Mesenchymal stem cell (in vitro differentiated cells and primary cell): Measurements from ENCODE around the gene CCR9.
A peak's percentile ranks its signal among the peaks of the same experiment; 100 is the strongest.

Experiments
- DNase-seq: peaks from one replicate; pipeline ENCODE4 v3.0.0-alpha.2; 2013
- H2AFZ ChIP-seq: one replicate; pipeline ENCODE4 v1.6.1; 2013; ENCODE audit warnings: low read depth, mild to moderate bottlenecking, control low read depth, inconsistent platforms, low read length, moderate library complexity
- H2AK5ac ChIP-seq: 2 replicates; pipeline ENCODE4 v1.6.1; 2013; ENCODE audit warnings: low read length, moderate library complexity, mild to moderate bottlenecking, inconsistent platforms; ENCODE audit not compliant: severe bottlenecking
- H2BK120ac ChIP-seq: one replicate; pipeline ENCODE4 v1.6.1; 2013; ENCODE audit warnings: low read depth, mild to moderate bottlenecking, inconsistent platforms, low read length, moderate library complexity
- H2BK12ac ChIP-seq, 2 experiments: one replicate each; pipeline ENCODE4 v1.6.1; 2013; ENCODE audit warnings: inconsistent platforms in 2 of 2, low read length in 2 of 2, mild to moderate bottlenecking in 2 of 2, moderate library complexity in 2 of 2, control low read depth in 1 of 2
- H2BK15ac ChIP-seq: one replicate; pipeline ENCODE4 v1.6.1; 2013; ENCODE audit warnings: mild to moderate bottlenecking, low read depth, inconsistent platforms; ENCODE audit not compliant: poor library complexity, severe bottlenecking
- H2BK5ac ChIP-seq: 2 replicates; pipeline ENCODE4 v1.6.1; 2013; ENCODE audit warnings: low read depth, mild to moderate bottlenecking, low read length, control low read depth, inconsistent platforms; ENCODE audit not compliant: poor library complexity, severe bottlenecking
- H3K14ac ChIP-seq, 2 experiments: one replicate each; pipeline ENCODE4 v1.6.1; 2013; ENCODE audit warnings: inconsistent platforms in 2 of 2, low read length in 2 of 2, control low read depth in 1 of 2, mild to moderate bottlenecking in 1 of 2, moderate library complexity in 1 of 2
- H3K18ac ChIP-seq, 2 experiments: one replicate each; pipeline ENCODE4 v1.6.1; 2013; ENCODE audit warnings: inconsistent platforms in 2 of 2, low read length in 2 of 2, control low read depth in 1 of 2, low read depth in 1 of 2, mild to moderate bottlenecking in 1 of 2
- H3K23ac ChIP-seq, 2 experiments: one replicate each; pipeline ENCODE4 v1.6.1; 2013; ENCODE audit warnings: inconsistent platforms in 2 of 2, low read length in 2 of 2, mild to moderate bottlenecking in 2 of 2, moderate library complexity in 2 of 2, control low read depth in 1 of 2
- H3K27ac ChIP-seq: 2 replicates; pipeline ENCODE4 v1.5.1; 2013; ENCODE audit warnings: mild to moderate bottlenecking, moderate library complexity, low read length, control low read depth, inconsistent platforms; ENCODE audit not compliant: poor library complexity, severe bottlenecking
- H3K27me3 ChIP-seq, 2 experiments: 2 replicates each; pipeline versions ENCODE4 v1.6.1 to v1.7.0; 2013; ENCODE audit warnings: low read length in 2 of 2, mild to moderate bottlenecking in 2 of 2, moderate library complexity in 2 of 2, control low read depth in 1 of 2, inconsistent platforms in 1 of 2; ENCODE audit not compliant: control insufficient read depth in 1 of 2, insufficient read depth in 1 of 2
- H3K36me3 ChIP-seq, 2 experiments: 2 replicates each; pipeline versions ENCODE4 v1.6.1 to v1.7.0; 2013; ENCODE audit warnings: low read length in 2 of 2, control low read depth in 1 of 2, inconsistent platforms in 1 of 2, low read depth in 1 of 2, mild to moderate bottlenecking in 1 of 2; ENCODE audit not compliant: insufficient read depth in 2 of 2, control insufficient read depth in 1 of 2
- H3K4ac ChIP-seq, 2 experiments: one replicate each; pipeline ENCODE4 v1.6.1; 2013; ENCODE audit warnings: inconsistent platforms in 2 of 2, low read length in 2 of 2, mild to moderate bottlenecking in 2 of 2, moderate library complexity in 2 of 2, control low read depth in 1 of 2, low read depth in 1 of 2
- H3K4me1 ChIP-seq: 2 replicates; pipeline ENCODE4 v1.6.1; 2013; ENCODE audit warnings: low read depth, low read length, control low read depth; ENCODE audit not compliant: control insufficient read depth, insufficient read depth
- H3K4me2 ChIP-seq: 2 replicates; pipeline ENCODE4 v1.6.1; 2013; ENCODE audit warnings: low read length, mild to moderate bottlenecking, inconsistent platforms; ENCODE audit not compliant: poor library complexity, severe bottlenecking
- H3K4me3 ChIP-seq, 2 experiments: 2 replicates each; pipeline versions ENCODE4 v1.5.1 to v1.7.0; 2013; ENCODE audit warnings: low read length in 2 of 2, mild to moderate bottlenecking in 2 of 2, control low read depth in 1 of 2, low read depth in 1 of 2; ENCODE audit not compliant: insufficient read depth in 1 of 2
- H3K79me1 ChIP-seq: replicated peaks from 2 replicates; pipeline ENCODE4 v1.6.1; 2013; ENCODE audit warnings: mild to moderate bottlenecking, control low read depth, low read length, inconsistent platforms; ENCODE audit not compliant: poor library complexity, severe bottlenecking
- H3K9ac ChIP-seq: 2 replicates; pipeline ENCODE4 v1.7.0; 2013; ENCODE audit warnings: mild to moderate bottlenecking, low read length, moderate library complexity
- H3K9me3 ChIP-seq: 2 replicates; pipeline ENCODE4 v1.7.0; 2013; ENCODE audit warnings: mild to moderate bottlenecking, low read length; ENCODE audit not compliant: control insufficient read depth
- H4K8ac ChIP-seq: one replicate; pipeline ENCODE4 v1.6.1; 2013; ENCODE audit warnings: inconsistent platforms, mild to moderate bottlenecking, low read length, moderate library complexity
- H4K91ac ChIP-seq: one replicate; pipeline ENCODE4 v1.6.1; 2013; ENCODE audit warnings: mild to moderate bottlenecking, low read length, inconsistent platforms
- WGBS: methylation state at CpG from one replicate; pipeline ENCODE4 v1.1.7; 2013; ENCODE audit warnings: mixed read lengths; 5-methylcytosine and 5-hydroxymethylcytosine counted together

The CCR9 gene

DNA sequence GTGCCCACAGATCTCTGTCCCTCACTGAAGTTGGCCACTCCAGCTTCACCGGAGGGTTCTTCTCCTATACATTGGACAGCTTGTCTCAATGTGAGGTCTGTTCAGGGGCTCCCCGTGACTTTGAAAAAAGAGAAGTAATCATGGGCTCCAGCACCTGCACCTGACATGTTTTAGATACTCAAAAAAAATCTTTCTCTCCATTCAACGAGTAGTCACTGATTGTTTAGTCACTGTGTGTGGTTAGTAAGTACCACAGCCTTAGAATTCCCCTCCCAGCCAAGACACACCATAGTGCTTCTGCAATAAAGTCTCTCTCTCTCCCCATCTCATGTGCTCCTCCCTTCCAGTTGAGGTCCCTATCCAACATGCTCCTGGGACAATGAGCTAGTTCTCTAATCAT lies 18.6 kb downstream of the CCR9 start:
- no peak overlapping the region for H3K18ac ChIP-seq
- no peak overlapping the region for H4K8ac ChIP-seq
- H2BK12ac ChIP-seq: no peak overlapping the region
- no peaks in the 10 kb centered on the region for H3K4me1 ChIP-seq
- peaks cover 3 to 6% of the 10 kb centered on the region in 2 experiments for H3K27me3 ChIP-seq
- no peak overlapping the region for H2BK120ac ChIP-seq
- DNase-seq: no peak
- no peak overlapping the region for H3K4me3 ChIP-seq
- WGBS: 89% methylated on average over 2 of the region's 3 CpGs
- no peak overlapping the region for H2BK15ac ChIP-seq
- no peak overlapping the region for H3K23ac ChIP-seq
- H2AFZ ChIP-seq: no peak overlapping the region
- no peak overlapping the region for H3K14ac ChIP-seq
- H3K79me1 ChIP-seq: no peaks in the 10 kb centered on the region
- H2BK5ac ChIP-seq: no peak overlapping the region
- no peak overlapping the region for H3K9ac ChIP-seq
- no peak overlapping the region for H4K91ac ChIP-seq
- no peak overlapping the region for H3K4me2 ChIP-seq
- no peak overlapping the region for H3K4ac ChIP-seq
- H3K36me3 ChIP-seq: no peaks in the 10 kb centered on the region
- no peak overlapping the region for H3K27ac ChIP-seq
- H2AK5ac ChIP-seq: no peak overlapping the region
- H3K9me3 ChIP-seq: no peaks in the 10 kb centered on the region

DNA sequence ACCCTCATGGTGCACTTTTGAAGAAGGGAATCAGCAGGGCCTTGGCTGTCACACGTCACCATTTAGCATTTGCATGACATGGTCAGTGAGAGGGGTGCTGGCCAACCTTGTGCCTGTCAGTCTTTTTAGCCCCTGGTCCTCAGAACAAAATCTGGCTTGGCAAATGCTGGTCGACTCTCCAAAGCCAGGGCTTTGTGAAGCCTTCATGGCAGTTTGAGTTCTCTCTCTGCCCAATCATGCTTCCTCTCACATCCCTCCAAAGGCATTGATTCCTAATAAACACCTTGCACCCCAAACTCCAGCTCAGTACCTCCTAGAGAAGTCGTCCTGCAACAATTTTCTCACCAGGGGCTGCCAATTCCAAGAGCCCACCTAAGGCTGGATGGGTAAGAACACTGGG lies 19.4 kb downstream of the CCR9 start:
- H2BK12ac ChIP-seq: no peak overlapping the region
- H3K14ac ChIP-seq: no peak overlapping the region
- no peak for DNase-seq
- no peak overlapping the region for H2BK120ac ChIP-seq
- no peaks in the 10 kb centered on the region for H3K36me3 ChIP-seq
- H3K18ac ChIP-seq: no peak overlapping the region
- H3K27ac ChIP-seq: no peak overlapping the region
- H2AFZ ChIP-seq: no peak overlapping the region
- H2AK5ac ChIP-seq: no peak overlapping the region
- no peak overlapping the region for H2BK5ac ChIP-seq
- no peak overlapping the region for H4K8ac ChIP-seq
- H3K79me1 ChIP-seq: no peaks in the 10 kb centered on the region
- H3K4ac ChIP-seq: no peak overlapping the region
- H3K4me2 ChIP-seq: no peak overlapping the region
- H3K23ac ChIP-seq: no peak overlapping the region
- no peaks in the 10 kb centered on the region for H3K4me1 ChIP-seq
- H3K4me3 ChIP-seq: no peak overlapping the region
- WGBS: 58% methylated on average over 3 of the region's 3 CpGs
- peaks cover 0 to 6% of the 10 kb centered on the region in 2 experiments for H3K27me3 ChIP-seq
- no peak overlapping the region for H2BK15ac ChIP-seq
- H3K9ac ChIP-seq: no peak overlapping the region
- no peaks in the 10 kb centered on the region for H3K9me3 ChIP-seq
- no peak overlapping the region for H4K91ac ChIP-seq

- Histone ChIP-seq H3K4me3 (no peak overlapping the region), H2BK12ac (no peak overlapping the region), H3K79me1 (no peaks in the 10 kb centered on the region), H3K9ac (peak overlapping the region; percentile 36), H3K14ac (no peak overlapping the region), H3K4ac (no peak overlapping the region), H4K8ac (no peak overlapping the region), H3K27me3 (peaks cover 0 to 1% of the 10 kb centered on the region in 2 experiments), H3K36me3 (peaks cover 0 to 1% of the 10 kb centered on the region in 2 experiments), H3K18ac (no peak overlapping the region), H4K91ac (no peak overlapping the region), H2AFZ (no peak overlapping the region), H2BK120ac (no peak overlapping the region), H3K9me3 (no peaks in the 10 kb centered on the region), H2AK5ac (no peak overlapping the region), H3K4me1 (no peaks in the 10 kb centered on the region), H2BK15ac (no peak overlapping the region), H2BK5ac (no peak overlapping the region), H3K27ac (no peak overlapping the region), H3K4me2 (no peak overlapping the region), H3K23ac (no peak overlapping the region)
- whole genome bisulfite sequencing: 67% methylated on average over 9 of the region's 9 CpGs
- DNase-seq: peak; percentile 61
These were observed 20.5 kb downstream of the CCR9 start for GRCh38 chr3:45906681-45907407.

DNA sequence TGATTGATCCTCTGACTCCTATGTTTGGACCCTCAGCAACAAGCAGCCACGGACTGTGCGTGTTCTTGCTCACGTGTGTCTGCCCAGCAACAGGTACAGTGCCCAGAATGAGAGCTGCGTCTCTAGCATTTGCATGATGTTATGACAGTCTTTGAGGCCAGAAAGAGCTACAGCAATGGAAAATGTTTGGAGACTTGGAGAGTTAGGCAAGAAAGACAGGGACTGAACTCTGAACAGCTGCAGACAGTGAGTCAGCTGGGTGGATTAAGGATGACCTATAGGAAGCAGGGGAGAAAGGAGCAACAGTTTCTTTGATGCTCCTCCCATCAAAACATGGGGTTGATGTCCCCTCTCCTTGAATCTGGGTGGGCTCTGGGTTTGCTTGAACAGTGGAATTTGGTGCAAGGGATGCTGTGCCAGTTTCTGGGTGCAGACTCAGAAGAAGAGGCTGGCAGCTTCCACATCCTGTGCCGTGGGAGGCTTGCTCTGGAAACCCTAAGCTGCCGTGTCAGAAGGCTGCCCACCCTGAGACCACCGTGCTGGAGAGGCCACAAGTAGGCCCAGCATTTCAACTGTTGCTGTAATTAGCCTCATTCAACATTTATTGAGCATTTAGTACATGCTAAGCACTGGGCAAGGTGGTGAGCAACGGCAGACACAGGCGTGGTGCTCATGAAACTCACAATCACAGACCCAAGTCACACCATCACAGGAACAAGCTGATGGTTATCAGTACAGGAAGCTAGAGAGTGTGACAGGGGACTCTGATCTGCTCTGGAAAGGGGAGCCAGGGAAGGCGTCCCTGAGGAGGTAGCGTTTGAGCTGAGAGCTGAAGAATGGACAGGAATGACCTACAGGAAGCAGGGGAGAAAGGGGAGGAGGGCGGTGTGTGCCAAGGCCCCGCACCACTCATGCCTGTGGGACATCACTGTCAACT lies 21.7 kb downstream of the CCR9 start:
- Histone ChIP-seq H3K9me3 (no peaks in the 10 kb centered on the region), H3K27me3 (no peaks in the 10 kb centered on the region), H3K4me1 (no peaks in the 10 kb centered on the region), H3K4me3 (no peak overlapping the region), H3K27ac (no peak overlapping the region), H4K8ac (peak overlapping the region; percentile 50), H2BK120ac (no peak overlapping the region), H2BK12ac (no peak overlapping the region), H3K18ac (no peak overlapping the region), H4K91ac (no peak overlapping the region), H3K4me2 (no peak overlapping the region), H2AK5ac (no peak overlapping the region), H3K4ac (no peak overlapping the region), H3K23ac (no peak overlapping the region), H3K14ac (no peak overlapping the region), H2BK5ac (no peak overlapping the region), H2AFZ (no peak overlapping the region), H3K36me3 (peaks cover 0 to 2% of the 10 kb centered on the region in 2 experiments), H2BK15ac (no peak overlapping the region), H3K79me1 (no peaks in the 10 kb centered on the region), H3K9ac (peak overlapping the region; percentile 36)
- peak; percentile 86 for DNase-seq
- WGBS: 73% methylated on average over 9 of the region's 13 CpGs
